HT1080 (cell line): ENCODE results near the gene MINDY4. TPM values are rescaled to one million over a fixed set of nuclear protein-coding genes. Genes with fewer than 3 reads are reported as not detected.
"Not testable (repeated sequence)": the region's sequence is repeated elsewhere in the genome, so short reads cannot be mapped to it uniquely, and the experiment has no call there.

ENCODE experiments used
- DNase-seq: peaks from one replicate; pipeline ENCODE4 v3.0.0-alpha.2; 2015; ENCODE audit warnings: low read depth
- total RNA-seq: library from RNA; depleted of rRNA; stranded (reverse); fragments of >200 nt; shearing (Covaris generic); gene quantifications from 2 replicates; pipeline ENCODE4 v1.2.3, GENCODE V29; 2014

MINDY4 gene
- total RNA-seq, 1 experiment from 2014 or later, result 1.8 TPM

DNA sequence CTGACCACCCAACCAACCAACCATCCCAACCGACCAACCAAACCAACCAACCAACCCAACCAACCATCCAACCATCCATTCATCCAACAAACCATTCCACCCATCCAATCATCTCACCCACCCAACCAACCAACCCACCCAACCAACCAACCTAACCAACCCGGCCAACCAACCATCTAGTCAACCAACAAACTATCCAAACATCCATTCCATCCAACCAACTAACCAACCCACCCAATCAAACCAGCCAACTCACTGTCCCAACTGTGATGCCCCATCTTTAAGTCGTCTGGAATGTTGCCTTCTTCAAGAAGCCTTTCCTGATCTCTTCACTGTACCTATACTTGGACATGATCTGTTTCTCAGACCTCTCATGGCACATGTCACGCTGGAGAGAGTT lies 31.6 kb downstream of the MINDY4 start:
- no peak for DNase-seq

DNA sequence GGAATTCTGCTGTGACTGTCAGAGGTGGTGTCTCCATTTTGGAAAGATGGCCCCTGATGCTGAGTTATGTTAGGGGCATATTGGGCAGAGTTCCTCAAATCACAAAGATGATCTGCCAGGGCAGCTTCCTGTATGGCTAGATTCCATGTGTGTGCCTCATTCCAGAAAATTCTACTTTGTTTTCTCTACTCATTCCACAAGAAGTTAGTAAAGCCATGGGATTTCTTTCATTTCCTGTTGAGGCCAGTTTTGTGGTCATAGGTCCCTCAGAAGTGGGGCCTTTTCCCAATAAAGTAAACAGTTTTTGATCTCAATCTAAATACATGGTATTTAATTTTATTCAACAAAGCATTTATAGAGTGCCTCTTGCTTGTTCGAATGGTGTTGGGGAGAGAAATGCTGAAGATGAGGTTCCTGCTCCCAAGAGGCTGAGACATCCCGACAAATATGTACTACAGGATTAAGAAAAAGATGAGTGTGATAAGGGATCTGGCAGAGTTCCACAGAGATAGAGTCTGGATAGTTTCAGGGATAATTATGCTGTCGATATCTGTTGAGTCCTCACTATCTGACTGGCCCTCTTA lies 33.0 kb downstream of the MINDY4 start:
- DNase-seq, result peak; percentile 90

DNA sequence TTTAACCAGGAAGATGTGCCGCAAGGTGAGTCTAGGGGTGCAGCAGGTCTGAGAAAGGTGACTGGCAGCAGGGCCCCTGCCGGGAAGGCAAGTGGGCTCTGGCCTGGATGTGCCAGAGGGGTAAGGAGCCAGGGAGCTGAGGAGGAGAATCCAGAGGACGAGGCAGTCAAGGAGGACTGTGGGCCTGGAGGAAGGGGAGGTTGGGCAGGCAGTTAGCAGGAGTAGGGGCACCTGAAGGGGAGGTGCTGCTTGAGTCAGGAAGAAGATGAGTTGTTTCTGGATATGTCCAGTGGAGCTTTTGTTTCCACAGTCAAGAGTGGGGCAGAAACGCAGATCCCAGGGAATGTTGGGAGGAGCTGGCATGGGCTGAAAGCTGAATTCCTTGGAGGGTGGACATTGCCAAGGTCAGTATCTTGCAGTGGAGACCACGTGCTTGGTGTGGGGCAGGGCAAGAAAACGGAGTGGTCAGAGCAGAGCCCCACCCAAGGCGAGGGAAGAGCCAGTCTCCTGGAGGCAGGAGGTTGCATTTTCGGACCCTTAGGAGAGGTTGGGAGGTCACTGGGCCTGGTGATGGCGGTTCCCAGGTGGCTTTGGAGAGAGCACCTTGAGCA lies 34.0 kb downstream of the MINDY4 start:
- no peak for DNase-seq

DNA sequence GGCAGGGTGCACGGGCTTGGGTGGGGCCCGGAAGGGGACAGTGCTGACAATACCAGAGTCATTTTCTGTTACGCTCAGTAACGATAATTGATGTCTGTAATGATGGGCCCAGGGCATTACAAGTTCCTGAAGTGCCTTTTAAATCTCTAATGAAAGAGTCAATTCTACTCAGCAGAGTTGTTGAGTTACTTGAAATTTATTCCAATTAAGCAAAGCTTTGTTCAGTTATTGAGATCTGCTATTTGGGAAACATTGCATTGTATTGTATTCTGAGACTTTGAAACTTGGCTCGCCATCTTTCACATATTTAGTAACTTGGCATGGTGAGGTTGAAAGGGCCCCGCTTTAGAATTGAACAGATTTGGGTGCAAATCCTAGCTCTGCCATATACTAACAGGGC lies 34.7 kb downstream of the MINDY4 start:
- no peak for DNase-seq

DNA sequence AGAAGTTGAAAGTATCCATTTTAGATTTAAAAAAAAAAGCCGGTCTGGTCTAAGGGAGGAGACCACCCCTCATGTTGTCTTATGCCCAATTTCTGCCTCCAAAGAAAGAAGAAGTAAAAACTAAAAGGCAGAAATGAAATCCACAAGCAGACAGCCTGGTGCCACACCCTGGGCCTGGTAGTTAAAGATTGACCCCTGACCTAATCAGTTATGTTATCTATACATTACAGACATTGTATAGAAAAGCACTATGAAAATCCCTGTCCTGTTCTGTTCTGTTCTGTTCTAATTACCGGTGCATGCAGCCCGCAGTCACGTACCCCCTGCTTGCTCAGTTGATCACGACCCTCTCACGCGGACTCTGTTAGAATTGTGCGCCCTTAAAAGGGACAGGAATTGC lies 36.3 kb downstream of the MINDY4 start:
- DNase-seq, result not testable (repeated sequence)

DNA sequence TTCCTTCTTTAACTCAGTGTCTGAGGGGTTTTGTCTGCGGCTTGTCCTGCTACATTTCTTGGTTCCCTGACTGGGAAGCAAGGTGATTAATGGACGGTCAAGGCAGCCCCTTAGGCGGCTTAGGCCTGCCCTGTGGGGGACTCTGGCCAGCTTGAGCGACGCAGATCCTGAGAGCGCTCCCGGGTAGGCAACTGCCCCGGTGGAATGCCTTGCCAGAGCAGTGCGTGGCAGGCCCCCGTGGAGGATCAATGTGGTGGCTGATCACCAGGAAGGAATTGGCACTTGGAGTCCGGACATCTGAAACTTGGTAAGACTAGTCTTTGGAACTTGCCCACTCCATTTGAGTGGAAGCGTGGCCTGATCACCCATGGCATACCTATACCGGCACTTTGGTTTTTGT lies 36.7 kb downstream of the MINDY4 start:
- DNase-seq, result not testable (repeated sequence)

DNA sequence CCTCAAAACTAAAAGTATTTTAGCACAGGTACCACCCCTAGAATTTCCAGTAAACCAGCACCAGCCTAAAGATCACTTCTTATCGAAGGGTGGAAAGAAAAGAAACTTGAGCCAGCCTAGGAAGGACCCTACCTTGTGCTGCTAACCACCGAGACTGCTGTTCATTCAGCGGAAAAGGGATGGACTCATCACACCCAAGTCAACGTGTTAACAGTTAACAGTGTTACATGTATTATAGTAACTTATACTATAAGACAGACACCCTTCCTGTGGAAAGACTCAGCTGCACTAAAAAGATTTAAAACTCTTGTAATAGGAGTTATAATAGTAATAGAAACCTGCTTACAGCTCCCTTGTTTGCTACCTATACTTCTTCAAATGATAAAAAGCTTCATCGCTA lies 39.8 kb downstream of the MINDY4 start:
- no peak for DNase-seq

DNA sequence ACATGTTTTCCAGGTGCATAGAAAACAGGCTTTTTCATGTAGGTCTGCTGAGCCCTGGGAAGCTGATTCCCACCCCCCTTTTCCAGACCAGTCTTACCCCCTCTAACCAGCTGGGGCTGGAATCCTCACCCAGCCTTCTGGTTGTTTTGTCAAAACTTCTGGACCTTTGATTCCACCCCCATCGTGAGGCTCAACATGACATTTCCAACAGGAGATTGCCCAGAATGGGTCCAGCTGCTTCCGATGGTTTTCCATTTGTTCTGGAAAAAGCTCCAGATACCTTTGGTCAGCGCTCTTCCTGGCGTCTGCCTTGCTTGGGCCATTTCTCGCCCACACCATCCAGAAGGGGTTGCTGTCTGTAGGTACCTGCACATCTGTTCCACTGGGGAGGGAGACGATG lies 41.5 kb downstream of the MINDY4 start:
- no peak for DNase-seq

DNA sequence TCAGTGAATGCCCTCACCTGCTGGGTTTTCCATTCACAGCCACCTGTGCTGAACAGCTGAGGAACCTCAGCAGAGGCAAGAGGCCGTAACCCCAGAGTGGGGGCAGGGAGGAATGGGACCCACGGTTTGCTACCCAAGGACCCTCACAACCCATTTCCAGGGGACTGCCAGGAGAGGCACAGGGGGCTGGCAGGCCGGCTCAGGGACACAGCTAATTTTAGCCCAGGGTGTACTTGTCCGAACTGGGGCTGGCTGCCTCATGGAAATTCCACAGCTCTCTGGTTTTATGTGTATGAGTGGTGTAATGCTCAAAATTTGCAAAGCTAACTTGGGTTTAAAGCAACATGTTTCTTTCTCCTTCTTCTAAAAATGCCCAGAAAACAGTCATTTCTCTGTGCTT lies 42.2 kb downstream of the MINDY4 start:
- DNase-seq, result no peak

DNA sequence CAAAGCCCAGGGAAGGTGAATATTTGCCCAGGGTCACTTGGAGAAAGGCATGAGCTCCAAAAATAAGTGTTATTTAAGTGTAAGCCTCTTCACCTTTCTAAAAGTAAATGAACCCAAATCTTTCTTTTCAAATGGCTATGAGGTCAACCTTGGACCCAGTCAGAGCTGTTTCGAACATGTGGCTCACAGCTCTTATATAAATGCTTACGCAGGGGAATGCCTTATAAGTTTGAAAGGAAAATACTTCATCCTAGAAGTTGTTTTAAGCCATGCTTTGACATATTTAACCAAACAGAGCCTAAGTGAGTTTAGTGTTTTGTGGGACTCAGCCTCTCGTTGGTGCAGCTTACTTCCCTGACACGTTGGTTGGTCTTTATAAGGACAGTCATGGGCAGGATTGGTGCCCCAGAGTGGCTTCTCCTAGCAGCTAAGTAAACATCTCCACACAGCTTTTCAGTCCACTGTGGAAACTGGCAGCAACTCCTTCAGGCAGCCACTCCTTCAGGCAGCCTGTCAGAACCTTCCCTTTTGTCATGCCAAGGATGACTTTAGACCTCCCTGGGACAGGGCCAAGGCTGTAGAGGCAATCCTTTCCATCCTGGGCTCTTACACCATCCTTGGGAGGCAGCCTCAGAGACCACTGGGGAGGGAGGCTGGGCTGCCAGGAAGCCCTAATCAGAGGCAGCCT lies 43.6 kb downstream of the MINDY4 start:
- no peak for DNase-seq

DNA sequence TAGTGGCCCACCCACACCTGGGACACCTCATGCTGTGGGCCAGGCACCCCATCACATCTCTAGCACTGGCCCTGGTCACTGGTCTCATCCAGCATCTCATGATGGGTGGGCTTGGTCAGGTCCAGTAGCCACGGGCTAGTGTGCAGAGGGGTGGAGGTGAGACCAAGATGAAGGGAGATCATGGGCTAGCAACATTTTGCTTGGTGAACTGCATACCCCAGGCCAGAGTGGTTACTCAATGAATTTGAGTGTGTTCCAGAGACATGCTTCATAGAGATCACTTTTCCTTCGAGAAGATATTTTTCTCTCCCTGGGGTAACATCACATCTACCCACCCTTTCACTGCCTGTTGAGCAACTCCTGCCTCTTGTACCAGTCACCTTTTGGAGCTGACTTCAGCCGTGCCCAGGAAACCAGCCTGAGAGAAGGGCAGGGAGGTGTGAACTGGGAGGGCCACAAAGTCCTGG lies 44.2 kb downstream of the MINDY4 start:
- DNase-seq, result no peak

DNA sequence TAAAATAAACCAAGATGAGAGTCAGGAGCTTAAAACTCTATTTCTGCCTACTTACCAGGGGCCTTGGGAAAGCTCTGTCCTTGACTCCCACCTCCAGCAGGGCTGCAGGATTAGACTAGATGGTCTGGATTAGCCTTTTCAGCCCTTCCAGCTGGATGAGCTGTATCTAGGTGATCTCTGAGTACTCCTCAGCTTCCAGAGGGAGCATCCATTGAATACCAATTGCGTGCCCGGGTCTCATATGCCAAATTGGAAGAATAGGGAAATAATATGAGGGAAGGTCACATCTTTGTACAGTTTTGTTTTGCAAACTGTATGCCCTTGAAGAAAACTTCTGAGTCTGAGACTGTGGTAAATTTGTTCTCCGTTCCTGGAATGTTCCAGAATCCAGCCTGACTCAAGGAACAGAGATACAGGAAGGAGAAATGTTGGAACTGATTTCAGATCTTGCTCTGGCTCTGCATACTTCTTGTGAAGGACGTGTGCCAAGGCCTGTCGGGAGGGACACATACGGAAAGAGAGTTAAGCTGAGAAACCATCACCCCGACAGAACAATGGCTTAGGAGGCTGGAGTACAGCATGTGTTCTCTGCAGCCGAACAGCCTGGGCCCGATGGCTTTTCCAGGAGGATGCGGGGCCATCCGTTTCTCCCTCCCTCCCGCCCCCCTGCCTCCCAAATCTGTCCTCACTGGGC lies 44.9 kb downstream of the MINDY4 start:
- DNase-seq, result no peak

DNA sequence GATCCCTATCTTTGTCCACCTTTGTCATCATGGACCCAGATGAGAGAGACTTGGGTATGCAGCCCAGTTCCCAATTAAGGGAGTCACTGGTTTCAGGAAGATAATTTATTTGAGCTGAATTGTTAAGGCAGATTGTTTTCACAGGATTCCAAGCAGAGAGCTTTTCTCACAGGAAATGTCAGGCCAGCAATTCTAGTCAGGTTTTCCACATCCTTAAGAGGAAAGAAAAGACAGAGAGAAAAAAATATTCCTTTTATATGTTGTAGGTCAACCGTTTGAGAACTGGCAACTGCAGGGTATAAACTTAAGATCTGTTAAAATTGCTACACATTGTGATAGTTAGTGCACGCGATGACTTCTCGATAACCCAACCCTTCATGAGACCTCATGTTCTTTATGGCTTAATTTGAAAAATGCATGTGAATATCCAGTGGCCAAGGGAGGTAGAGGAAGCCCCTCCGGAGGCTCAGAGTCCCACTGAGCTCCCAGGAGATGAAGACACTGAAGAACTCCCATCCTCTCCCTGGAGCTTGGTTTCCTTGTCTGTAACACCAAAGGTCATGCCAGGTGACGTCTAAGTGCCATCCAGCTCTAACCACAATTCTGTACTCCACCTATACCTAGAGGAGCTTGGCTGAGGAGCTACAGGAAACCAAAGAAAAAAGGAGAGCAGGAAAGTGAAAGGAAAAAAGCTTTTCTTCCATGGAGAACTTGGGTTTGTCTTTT lies 45.6 kb downstream of the MINDY4 start:
- DNase-seq, result no peak

DNA sequence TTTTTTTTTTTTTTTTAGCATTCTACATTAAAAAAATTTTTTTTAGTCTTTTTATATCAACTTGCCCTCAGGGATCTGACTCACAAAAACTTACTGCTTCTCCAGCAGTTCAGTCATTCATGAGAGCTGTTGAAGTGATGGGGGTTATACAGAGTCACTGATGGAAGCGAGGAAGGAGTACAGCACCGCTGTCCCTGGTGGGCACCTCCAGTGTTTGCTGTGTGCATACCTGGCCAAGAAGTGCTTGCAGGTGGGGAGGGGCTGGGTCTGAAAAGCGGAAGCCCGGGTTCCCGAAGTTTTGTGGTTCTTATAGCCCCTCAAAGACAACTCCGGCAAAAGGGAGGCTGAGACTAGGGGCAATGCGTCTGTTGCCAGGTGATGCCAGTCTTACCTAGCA lies 46.2 kb downstream of the MINDY4 start:
- no peak for DNase-seq

DNA sequence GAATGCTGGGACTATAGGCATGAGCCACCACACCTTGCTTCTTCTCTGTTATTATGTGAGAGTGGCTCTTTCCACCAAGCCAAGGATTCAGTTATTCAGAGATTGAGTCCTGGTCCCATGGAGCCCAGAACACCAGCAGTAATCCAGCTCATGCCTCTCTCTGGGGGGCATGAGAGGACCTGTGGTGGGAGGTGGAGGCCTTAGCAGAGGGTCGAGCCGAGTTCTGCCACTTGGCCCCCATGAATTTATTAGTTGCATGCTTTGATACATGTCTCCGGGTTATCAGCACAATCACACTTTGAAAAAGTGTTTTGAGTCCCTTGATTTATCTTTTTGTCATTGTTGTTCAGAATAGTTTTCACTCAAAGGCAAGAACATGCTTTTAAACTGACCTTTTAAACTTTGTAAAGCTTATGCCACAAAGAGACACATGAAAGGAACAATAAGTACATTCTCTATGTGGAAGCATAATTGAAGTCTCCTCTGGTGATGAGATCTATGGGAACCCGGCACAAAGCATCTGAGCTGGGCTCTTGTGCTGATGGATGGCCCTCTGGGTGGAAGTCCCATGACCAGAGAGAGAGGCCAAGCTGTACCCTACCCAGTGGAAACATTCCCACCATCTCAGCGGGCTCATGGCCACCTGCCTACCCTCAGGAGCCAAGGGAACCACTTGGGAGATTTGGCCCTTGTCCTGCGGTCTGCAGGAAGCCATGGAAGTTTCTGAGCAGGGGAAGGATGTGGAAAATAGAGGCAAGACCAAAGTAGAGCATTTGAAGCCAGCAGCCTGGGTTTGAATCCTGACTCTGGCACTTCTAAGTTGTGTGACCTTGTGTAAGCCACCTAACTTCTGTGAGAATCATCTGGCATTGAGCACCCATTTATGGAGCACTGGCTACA lies 53.9 kb downstream of the MINDY4 start:
- no peak for DNase-seq

DNA sequence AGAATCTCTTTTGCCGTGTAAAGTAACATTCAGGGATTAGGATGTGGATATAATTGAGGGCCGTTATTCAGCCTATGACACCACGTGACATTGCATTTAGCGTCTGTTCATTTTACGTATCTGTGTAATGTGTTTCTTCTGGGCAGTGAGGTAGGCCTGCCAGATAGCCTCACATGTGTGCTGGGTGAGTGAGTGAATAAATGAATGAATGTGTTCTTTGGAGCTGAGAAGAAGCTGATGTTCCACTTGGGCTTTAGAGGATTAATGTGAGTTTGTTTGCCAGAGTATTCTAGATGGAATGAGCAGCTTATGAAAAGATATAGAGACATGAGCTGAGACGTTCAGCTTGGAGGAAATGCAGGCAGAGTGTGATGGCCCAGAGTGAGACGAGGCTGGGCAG lies 55.0 kb downstream of the MINDY4 start:
- no peak for DNase-seq

DNA sequence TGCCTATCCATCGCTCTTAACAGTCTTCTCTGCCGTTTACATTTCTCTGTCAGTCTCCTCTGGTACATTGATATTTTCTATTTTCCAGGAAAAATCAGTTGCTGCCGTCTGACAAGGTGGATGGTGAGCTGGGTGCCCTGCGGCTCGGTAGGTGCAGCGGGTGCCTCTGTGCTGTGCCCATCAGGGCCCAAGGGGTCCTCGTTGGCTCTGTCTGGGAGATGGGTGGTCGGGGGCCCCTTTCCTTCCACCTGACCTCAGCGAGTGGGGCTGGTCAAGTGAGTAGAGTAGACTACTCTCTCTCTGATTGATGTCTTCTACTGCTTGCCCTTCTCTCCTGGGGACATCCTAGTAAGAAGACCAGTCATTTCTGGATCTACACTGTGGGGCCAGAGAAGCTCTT lies 57.4 kb downstream of the MINDY4 start:
- DNase-seq, result no peak

DNA sequence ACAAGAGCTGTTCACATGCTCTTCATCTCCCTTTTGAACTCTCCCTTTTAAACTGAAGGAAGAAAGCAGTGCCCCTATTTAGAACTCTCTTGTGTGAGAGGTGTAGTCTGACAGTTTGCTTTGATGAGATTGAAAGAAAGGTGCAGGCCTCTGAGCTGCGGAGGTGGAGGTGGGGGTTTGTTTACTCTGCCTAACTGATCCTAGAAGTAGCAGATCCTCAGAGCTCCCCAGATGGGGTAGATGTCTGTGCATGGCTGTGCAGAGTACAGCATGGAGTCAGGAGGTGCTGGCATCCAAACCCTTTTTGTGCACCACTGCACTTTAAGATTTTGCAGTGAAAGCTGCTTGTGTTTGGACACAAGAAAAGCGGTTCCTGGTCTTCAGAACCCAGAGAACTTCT lies 58.3 kb downstream of the MINDY4 start:
- no peak for DNase-seq

DNA sequence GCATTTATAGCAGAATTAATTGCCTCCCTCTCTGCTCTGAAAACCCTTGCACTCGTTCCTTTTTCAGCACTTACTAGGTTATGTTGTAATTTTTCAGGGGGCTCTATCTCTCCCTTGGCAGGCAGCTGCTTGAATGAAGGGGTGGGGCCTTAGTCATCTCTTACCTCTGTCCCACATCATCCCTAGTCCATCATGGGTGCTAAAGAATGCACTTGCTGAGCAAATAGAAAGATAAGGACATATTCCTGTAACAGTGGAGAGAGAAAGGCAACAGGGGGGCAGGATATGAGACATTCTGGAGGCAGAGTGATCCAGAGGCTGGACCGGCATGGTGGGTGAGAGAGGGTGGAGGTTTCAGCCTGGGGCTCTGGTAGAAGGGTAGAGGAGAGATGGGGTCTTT lies 60.0 kb downstream of the MINDY4 start:
- DNase-seq, result no peak

DNA sequence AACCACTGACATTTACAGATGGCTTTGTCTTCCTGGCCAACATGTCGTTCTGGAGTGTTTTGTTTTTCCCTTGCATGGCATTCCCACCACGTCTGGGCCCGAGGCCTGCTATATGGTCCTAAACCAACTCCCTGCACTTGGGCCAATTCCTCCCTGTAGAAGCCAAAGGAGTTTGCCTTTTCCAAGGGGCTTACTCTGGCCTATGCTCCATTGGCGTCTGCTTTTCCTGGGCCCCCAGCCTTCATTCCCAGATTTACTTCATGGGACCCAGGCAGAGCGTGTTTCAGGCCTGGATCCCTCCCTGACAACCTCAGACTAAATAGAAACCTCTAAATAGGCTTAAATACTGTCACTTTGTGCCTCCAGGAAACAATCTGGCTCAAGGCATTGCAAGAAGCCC lies 60.7 kb downstream of the MINDY4 start:
- DNase-seq, result no peak
